Measurements from ENCODE around the gene UBXN11.

- TF ChIP-seq ZNF274 (IDR thresholded peaks at IDR 0.05; ENCODE audit: low read depth, low read length) (no peak), SUZ12 (IDR thresholded peaks at IDR 0.05; ENCODE audit: extremely low read depth, insufficient read depth, insufficient read length) (no peak)
These were observed 23.1 kb downstream of the UBXN11 start for GRCh38 chr1:26283279-26283853.
